ENCODE measurements around the gene RSPH3. TPM values are rescaled to one million over a fixed set of nuclear protein-coding genes. Genes with fewer than 3 reads are reported as not detected.

Gene RSPH3
- total RNA-seq, 1 experiment from 2014 or later: 24.7 TPM

DNA sequence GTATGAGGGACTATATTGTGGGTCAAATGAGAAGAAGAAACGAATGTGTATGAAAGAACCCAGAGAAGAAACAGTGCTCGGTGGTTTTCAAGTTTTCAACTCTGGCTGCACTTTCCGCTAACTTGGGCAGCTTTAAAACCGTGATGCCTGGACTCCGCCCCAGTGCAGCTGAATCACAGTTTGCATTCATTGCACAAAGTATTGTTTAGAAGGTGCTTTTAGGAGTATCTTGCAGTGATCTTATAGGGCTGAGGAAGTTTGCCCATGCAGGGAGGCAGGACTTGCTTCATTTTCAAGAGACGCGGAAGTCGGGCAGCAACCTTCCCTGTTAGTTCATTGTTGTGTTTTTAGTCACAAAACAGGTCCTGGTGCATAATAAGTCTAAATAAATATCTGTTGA, 52.7 kb downstream of the RSPH3 start:
- no peak for ATAC-seq
- ChIA-PET RAD21 (ENCODE audit: low non-redundant PET in 1 of 2, low total read pairs in 2 of 2, uncharacterized antibody in 2 of 2, unreplicated experiment in 2 of 2) (no interaction called here), CTCF (no interaction called here), POLR2A (no interaction called here)
- intact Hi-C loops (cut with micrococcal nuclease): no loop called here
- Histone ChIP-seq H3K4me1 (ENCODE audit: control insufficient read depth in 1 of 2, insufficient read depth in 2 of 2, low read length in 2 of 2) (no peaks in the 10 kb centered on the region), H2AFZ (ENCODE audit: low read depth, low read length, poor library complexity, severe bottlenecking) (no peak overlapping the region), H3K79me2 (ENCODE audit: insufficient read depth, low read length) (no peaks in the 10 kb centered on the region), H3K27ac (ENCODE audit: low read depth, low read length) (no peak overlapping the region), H4K20me1 (ENCODE audit: insufficient read depth) (no peaks in the 10 kb centered on the region), H3K4me2 (ENCODE audit: low read length) (no peak overlapping the region), H3K27me3 (ENCODE audit: insufficient read depth, low read length) (no peaks in the 10 kb centered on the region), H3K9ac (ENCODE audit: low read length) (no peak overlapping the region), H3K9me2 (ENCODE audit: insufficient read depth) (no peaks in the 10 kb centered on the region), H3K9me3 (ENCODE audit: control insufficient read depth in 1 of 2, insufficient read depth in 1 of 2, low read depth in 1 of 2, low read length in 2 of 2) (no peaks in the 10 kb centered on the region), H3K4me3 (replicated peaks in 1 of 2; ENCODE audit: low read depth in 1 of 2, low read length in 2 of 2) (no peak overlapping the region), H3K36me3 (ENCODE audit: control insufficient read depth in 1 of 2, insufficient read depth in 2 of 2, low read length in 2 of 2) (no peaks in the 10 kb centered on the region; a peak in 1 of 4 replicates)
- no TSS peak for BruUV-seq (replicated peaks)
- no peak for DNase-seq (ENCODE audit: low read depth, low spot score)
- TF ChIP-seq TCF7L2 (IDR thresholded peaks at IDR 0.05; ENCODE audit: borderline replicate concordance, extremely low read depth, insufficient read depth, insufficient read length) (no peak), SIN3A (IDR thresholded peaks at IDR 0.05; ENCODE audit: low read depth) (no peak), FOSL1 (IDR thresholded peaks at IDR 0.05; ENCODE audit: low read depth) (no peak)

DNA sequence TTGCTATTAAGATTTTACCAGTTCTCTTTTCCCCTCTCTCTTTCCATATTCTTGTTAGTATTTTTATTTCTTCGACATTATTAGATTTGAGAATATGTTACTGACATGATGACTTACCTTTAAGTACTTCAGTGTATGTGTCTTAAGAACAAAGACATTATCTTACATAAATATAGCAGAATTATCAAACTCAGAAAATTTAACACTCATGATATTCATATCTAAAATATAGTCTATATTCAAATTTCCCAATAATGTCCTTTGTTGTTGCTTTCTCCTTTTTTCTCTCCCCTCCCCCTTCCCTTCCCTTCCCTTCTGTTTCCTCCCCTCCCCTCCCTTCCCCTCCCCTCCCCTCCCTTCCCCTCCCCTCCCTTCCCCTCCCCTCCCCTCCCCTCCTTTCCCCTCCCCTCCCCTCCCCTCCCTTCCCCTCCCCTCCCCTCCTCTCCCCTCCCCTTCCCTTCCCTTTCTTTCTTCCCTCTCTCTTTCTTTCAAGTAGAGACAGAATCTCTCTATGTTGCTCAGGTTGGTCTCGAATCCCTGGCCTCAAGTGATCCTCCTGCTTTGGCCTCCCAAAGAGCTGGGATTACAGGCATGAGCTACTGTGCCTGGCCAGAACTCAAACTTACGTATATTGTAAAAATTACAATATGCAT, 56.5 kb downstream of the RSPH3 start:
- RAD21 ChIA-PET (ENCODE audit: low non-redundant PET in 1 of 2, low total read pairs in 2 of 2, uncharacterized antibody in 2 of 2, unreplicated experiment in 2 of 2): no interaction called here
- H3K79me2 ChIP-seq (ENCODE audit: insufficient read depth, low read length): no peaks in the 10 kb centered on the region
- TF ChIP-seq CBX3 (IDR thresholded peaks at IDR 0.05; ENCODE audit: low read depth) (no peak), ZFX (IDR thresholded peaks at IDR 0.05) (no peak), CTCF (IDR thresholded peaks at IDR 0.05 in 2 of 3, conservative IDR thresholded peaks at IDR 0.05 in 1 of 3; ENCODE audit: borderline replicate concordance in 1 of 3, insufficient read depth in 1 of 3, low read depth in 2 of 3, low read length in 2 of 3) (no peak), SRF (IDR thresholded peaks at IDR 0.05; ENCODE audit: low read depth) (no peak), JUND (IDR thresholded peaks at IDR 0.05) (no peak)
- TF ChIP-seq, protein P1, sequence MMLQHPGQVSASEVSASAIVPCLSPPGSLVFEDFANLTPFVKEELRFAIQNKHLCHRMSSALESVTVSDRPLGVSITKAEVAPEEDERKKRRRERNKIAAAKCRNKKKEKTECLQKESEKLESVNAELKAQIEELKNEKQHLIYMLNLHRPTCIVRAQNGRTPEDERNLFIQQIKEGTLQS (IDR thresholded peaks at IDR 0.05): no peak
- no peaks in the 10 kb centered on the region for H3K27me3 ChIP-seq (ENCODE audit: insufficient read depth, low read length)
- no peak overlapping the region for H3K4me3 ChIP-seq (replicated peaks in 1 of 2; ENCODE audit: low read depth in 1 of 2, low read length in 2 of 2)
- H3K4me1 ChIP-seq (ENCODE audit: control insufficient read depth in 1 of 2, insufficient read depth in 2 of 2, low read length in 2 of 2): peaks cover 1 to 11% of the 10 kb centered on the region in 2 experiments; a peak in 3 of 4 replicates
- no peak overlapping the region for H3K4me2 ChIP-seq (ENCODE audit: low read length)
- CTCF ChIA-PET: no interaction called here
- ATAC-seq (no peak), DNase-seq (ENCODE audit: low read depth, low spot score) (no peak)
- H3K36me3 ChIP-seq (ENCODE audit: control insufficient read depth in 1 of 2, insufficient read depth in 2 of 2, low read length in 2 of 2): no peaks in the 10 kb centered on the region; a peak in 1 of 4 replicates
- intact Hi-C loops (cut with micrococcal nuclease): no loop called here
- H2AFZ ChIP-seq (ENCODE audit: low read depth, low read length, poor library complexity, severe bottlenecking): no peak overlapping the region
- no peak overlapping the region for H3K27ac ChIP-seq (ENCODE audit: low read depth, low read length)
- BruUV-seq (replicated peaks): no TSS peak
- POLR2A ChIA-PET: interaction anchor here (0.7 kb wide), 1 partner anchor 76 kb away, joined by 4 read pairs; no protein-coding TSS in a partner anchor
- no peaks in the 10 kb centered on the region for H4K20me1 ChIP-seq (ENCODE audit: insufficient read depth)
- H3K9ac ChIP-seq (ENCODE audit: low read length): no peak overlapping the region
- H3K9me2 ChIP-seq (ENCODE audit: insufficient read depth): no peaks in the 10 kb centered on the region
- no peaks in the 10 kb centered on the region for H3K9me3 ChIP-seq (ENCODE audit: control insufficient read depth in 1 of 2, insufficient read depth in 1 of 2, low read depth in 1 of 2, low read length in 2 of 2)

Data from HCT116 (cell line).